ENCODE results near the gene TAPBP.
"Not testable (repeated sequence)": the region's sequence is repeated elsewhere in the genome, so short reads cannot be mapped to it uniquely, and the experiment has no call there.

TAPBP gene

DNA sequence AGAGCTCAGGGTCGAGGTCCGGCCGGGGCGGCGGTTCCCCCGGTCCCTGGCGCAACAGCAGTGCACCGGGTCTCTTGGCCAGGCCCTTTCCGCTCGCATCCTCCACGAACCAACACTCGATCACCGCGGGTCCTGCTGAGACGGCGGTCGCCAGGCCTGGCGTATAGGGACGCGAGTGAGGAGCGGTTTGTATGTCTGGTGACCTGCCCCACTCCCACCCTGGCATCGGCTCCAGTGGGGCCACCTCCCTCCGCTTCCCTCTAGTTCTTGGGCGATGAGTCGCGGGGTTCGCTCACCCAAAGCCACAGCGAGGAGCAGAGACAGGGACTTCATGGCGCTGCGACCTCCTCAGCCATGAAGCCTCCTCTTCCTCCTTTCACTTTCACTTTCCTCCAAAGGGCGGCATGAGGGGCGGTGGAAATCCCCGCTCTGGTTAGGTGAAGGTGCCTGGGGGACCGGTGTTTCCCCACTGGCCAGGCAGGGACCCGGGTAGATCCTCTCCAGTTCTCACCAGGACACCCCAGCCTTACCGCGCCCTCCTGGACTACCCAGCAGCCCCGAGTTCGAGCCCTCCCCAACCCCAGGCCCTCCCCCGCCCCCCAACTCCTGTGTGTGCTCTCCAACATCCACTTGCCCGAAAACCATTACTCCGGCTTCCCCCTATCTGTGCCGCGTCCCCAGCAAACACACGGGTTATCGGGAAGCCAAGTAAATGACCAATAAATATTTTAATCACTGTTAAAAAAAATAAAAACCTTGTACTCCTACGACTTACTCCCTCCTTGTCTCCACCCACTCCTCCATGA lies at the start of gene TAPBP:
Gene TAPBP, minus strand, starts transcription at position 370 of the 806 bp plus-strand sequence. Its CDS starts 37 bp downstream, at position 333.
- peak in 1 of 2 experiments; percentile 18 for DNase-seq

DNA sequence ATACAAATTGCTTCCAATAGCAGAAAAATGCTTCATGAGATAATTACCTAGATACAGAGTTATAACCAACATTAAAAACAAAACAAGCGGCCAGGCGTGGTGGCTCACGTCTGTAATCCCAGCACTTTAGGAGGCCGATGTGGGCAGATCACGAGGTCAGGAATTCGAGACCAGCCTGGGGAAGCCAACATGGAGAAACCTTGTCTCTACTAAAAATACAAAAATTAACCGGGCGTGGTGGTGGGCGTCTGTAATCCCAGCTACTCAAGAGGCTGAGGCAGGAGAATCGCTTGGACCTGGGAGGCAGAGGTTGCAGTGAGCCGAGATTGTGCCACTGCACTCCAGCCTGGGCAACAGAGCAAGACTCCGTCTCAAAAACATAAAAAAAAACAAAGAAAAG lies 49.6 kb upstream of the TAPBP start:
- DNase-seq = not testable (repeated sequence)

DNA sequence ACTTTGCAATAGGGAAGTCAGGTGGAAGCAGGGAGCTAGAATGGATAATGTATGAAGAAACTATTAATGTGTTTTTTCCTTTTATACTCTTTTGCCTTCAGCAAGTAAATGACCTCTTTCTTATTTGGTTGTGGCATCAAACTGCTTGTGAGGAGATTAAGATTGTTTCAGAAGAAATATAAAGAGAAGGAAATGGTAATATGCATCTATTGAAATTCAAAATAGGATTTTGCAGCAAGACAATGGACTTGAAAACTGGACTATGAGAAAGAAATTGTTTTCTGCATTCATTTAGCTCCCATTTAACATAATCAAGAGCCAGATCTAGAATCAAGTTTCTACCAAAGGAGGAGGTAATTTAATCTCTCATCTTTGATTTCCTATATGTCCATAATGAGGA lies 45.5 kb upstream of the TAPBP start:
- DNase-seq = no peak

- peak in 1 of 2 experiments; percentile 76 for DNase-seq
Observed at GRCh38 chr6:33357160-33357871, 43.4 kb upstream of the TAPBP start.

DNA sequence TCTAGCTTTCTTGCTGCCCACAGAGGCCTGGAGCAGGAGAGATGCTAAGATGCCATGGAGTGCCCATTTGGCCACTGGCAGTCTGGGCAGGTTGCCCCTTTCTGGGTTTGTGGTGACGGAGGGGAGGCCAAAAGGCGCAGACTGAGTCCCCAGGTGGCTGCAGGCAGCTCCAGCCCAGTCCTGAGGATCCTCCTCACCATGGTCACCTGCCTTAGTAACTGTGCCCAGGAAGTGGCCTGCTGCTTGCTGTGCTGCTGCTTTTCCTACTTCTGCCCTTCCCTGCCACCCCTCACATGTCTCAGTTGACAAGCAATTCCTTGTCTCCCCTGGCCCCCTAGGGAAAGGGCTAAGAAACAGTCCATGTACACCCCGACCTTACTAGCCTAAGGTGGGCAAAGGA lies 42.4 kb upstream of the TAPBP start:
- DNase-seq = peak in 1 of 2 experiments; percentile 3

DNA sequence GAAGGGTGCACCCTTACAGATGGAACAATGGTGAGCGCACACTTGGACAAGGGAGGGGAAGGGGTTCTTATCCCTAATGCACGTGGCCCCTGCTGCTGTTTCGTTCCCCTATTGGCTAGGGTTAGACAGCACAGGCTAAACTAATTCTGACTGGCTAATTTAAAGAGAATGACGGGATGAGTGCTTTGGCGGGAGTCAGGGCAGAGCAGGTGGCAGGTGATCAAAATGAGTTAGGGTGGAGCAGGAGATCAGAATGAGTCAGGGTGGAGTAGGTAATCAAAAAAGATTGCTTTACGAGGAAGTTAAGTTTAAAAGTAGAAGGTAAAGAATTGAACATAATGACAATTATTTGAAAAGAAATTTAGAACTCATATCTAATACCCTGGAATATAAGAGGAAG lies 42.0 kb upstream of the TAPBP start:
- not testable (repeated sequence) for DNase-seq

GRCh38 chr6:33347816-33348215 lies 33.9 kb upstream of the TAPBP start:
- DNase-seq = no peak

GRCh38 chr6:33346972-33347371 lies 33.1 kb upstream of the TAPBP start:
- not testable (repeated sequence) for DNase-seq

GRCh38 chr6:33344701-33345697 lies 31.1 kb upstream of the TAPBP start:
- peak; percentile 63 to 83 for DNase-seq

GRCh38 chr6:33343953-33344611 lies 30.2 kb upstream of the TAPBP start:
- DNase-seq = no peak

- not testable (repeated sequence) for DNase-seq
Observed at GRCh38 chr6:33343606-33343952, 29.7 kb upstream of the TAPBP start.

- DNase-seq = no peak
Observed at GRCh38 chr6:33339193-33339592, 25.3 kb upstream of the TAPBP start.

GRCh38 chr6:33336495-33336894 lies 22.6 kb upstream of the TAPBP start:
- DNase-seq = no peak

DNA sequence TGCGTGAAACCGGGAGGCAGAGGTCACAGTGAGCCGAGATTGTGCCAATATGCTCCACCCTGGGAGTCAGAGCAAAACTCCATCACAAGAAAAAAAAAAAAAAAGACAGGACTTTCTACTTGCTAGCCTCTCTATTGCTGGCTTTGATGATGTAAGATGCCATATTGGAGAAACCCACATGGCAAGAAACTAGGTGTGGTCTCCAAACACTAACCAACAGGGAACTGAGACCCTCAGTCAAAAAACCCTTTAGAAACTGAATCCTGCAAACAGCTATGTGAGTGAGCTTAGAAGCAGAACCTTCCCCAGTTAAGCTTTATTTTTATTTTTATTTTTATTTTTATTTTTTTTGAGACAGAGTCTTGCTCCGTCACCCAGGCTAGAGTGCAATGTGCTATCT lies 22.0 kb upstream of the TAPBP start:
- DNase-seq = no peak

DNA sequence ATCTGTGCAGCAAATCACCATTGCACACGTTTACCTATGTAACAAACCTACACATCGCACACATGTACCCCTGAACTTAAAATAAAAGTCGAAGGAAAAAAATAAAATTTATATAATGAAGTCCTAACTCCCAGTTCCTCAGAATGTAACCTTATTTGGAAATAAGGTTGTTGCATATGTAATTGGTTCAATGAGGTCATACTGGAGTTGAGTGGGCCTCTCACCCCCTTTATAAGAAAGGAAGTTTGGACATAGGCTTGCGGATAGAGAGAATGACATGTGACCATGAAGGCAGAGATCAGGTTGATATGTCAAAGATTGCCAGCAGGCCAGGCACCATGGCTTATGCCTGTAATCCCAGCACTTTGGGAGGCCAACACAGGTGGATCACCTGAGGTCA lies 19.8 kb upstream of the TAPBP start:
- DNase-seq = no peak

- no peak for DNase-seq
Observed at GRCh38 chr6:33330736-33331135, 16.9 kb upstream of the TAPBP start.

GRCh38 chr6:33329058-33329457 lies 15.2 kb upstream of the TAPBP start:
- peak in 1 of 2 experiments; percentile 9 for DNase-seq

DNA sequence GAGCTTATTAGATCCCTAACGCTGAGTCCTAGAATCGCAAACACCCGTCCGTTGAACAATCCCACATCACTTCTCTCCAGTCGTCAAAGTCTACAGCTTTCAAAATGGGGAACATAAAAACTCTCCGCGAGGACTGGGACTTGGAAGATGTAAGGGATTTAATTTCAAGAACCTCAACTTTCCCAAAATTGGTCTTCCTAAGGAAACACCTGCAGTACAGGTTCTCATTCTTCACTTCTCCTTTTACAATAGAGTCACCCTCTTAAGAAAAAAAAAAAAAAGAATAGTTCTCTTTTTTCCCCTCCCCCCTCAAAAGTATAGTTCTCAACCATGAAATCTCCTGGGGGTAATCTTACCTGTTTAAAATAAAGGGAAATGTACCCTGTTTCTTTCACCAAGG lies 10.2 kb upstream of the TAPBP start:
- DNase-seq = peak in 1 of 2 experiments; percentile 33

GRCh38 chr6:33323623-33323948 lies 9.7 kb upstream of the TAPBP start:
- DNase-seq = peak in 1 of 2 experiments; percentile 70

- no peak for DNase-seq
Observed at GRCh38 chr6:33321227-33321626, 7.3 kb upstream of the TAPBP start.

GRCh38 chr6:33320315-33321181 lies 6.7 kb upstream of the TAPBP start:
- no peak for DNase-seq

GRCh38 chr6:33319939-33320314 lies 6.0 kb upstream of the TAPBP start:
- no peak for DNase-seq

Data from NCI-H524 (cell line).